H9 (cell line): ENCODE data around the gene MTFP1. TPM values are rescaled to one million over a fixed set of nuclear protein-coding genes. Genes with fewer than 3 reads are reported as not detected.

Experiments
- DNase-seq: peaks from one replicate; pipeline ENCODE4 v3.0.0-alpha.2; 2017
- H2AFZ ChIP-seq: one replicate; pipeline ENCODE4 v1.6.1; 2013; ENCODE audit warnings: mild to moderate bottlenecking, low read length, control low read depth, moderate library complexity
- H2AK5ac ChIP-seq: 2 replicates; pipeline ENCODE4 v1.6.1; 2013; ENCODE audit warnings: low read length, control low read depth, mixed read lengths; ENCODE audit not compliant: insufficient read length
- H2BK120ac ChIP-seq: one replicate; pipeline ENCODE4 v1.6.1; 2013; ENCODE audit warnings: low read depth, mild to moderate bottlenecking, low read length, control low read depth, inconsistent platforms; ENCODE audit not compliant: poor library complexity, severe bottlenecking
- H2BK12ac ChIP-seq: 2 replicates; pipeline ENCODE4 v1.6.1; 2013; ENCODE audit warnings: low read length, control low read depth, mixed read lengths, low read depth; ENCODE audit not compliant: insufficient read length
- H2BK15ac ChIP-seq: 2 replicates; pipeline ENCODE4 v1.6.1; 2013; ENCODE audit warnings: low read depth, low read length, control low read depth
- H2BK20ac ChIP-seq: one replicate; pipeline ENCODE4 v1.6.1; 2013; ENCODE audit warnings: low read depth, mild to moderate bottlenecking, low read length, control low read depth, inconsistent platforms; ENCODE audit not compliant: poor library complexity, severe bottlenecking
- H2BK5ac ChIP-seq: 2 replicates; pipeline ENCODE4 v1.6.1; 2013; ENCODE audit warnings: low read length, control low read depth, mixed read lengths; ENCODE audit not compliant: insufficient read length
- H3K14ac ChIP-seq: 2 replicates; pipeline ENCODE4 v1.6.1; 2013; ENCODE audit warnings: low read length, control low read depth; ENCODE audit not compliant: insufficient read depth
- H3K18ac ChIP-seq: 2 replicates; pipeline ENCODE4 v1.6.1; 2013; ENCODE audit warnings: low read depth, mild to moderate bottlenecking, mixed read lengths, low read length, control low read depth; ENCODE audit not compliant: insufficient read length
- H3K23ac ChIP-seq: 2 replicates; pipeline ENCODE4 v1.6.1; 2013; ENCODE audit warnings: low read length, control low read depth, mixed read lengths, low read depth; ENCODE audit not compliant: insufficient read length
- H3K23me2 ChIP-seq: 2 replicates; pipeline ENCODE4 v1.6.1; 2013; ENCODE audit warnings: low read depth, mild to moderate bottlenecking, mixed read lengths, low read length, control low read depth; ENCODE audit not compliant: insufficient read length, poor library complexity, severe bottlenecking
- H3K27ac ChIP-seq: 2 replicates; pipeline ENCODE4 v1.5.1; 2013; ENCODE audit warnings: low read length, control low read depth, mixed read lengths, low read depth; ENCODE audit not compliant: insufficient read length
- H3K27me3 ChIP-seq: 2 replicates; pipeline ENCODE4 v1.6.1; 2013; ENCODE audit warnings: low read length, control low read depth, inconsistent platforms; ENCODE audit not compliant: insufficient read depth
- H3K4ac ChIP-seq: 2 replicates; pipeline ENCODE4 v1.6.1; 2013; ENCODE audit warnings: low read depth, mild to moderate bottlenecking, control low read depth, inconsistent platforms, low read length, moderate library complexity
- H3K4me1 ChIP-seq: 2 replicates; pipeline ENCODE4 v1.6.1; 2013; ENCODE audit warnings: low read length, control low read depth, inconsistent platforms; ENCODE audit not compliant: insufficient read depth
- H3K4me2 ChIP-seq: 2 replicates; pipeline ENCODE4 v1.6.1; 2013; ENCODE audit warnings: low read length, control low read depth, mixed read lengths; ENCODE audit not compliant: insufficient read length, insufficient read depth
- H3K56ac ChIP-seq: 2 replicates; pipeline ENCODE4 v1.6.1; 2013; ENCODE audit warnings: low read depth, mild to moderate bottlenecking, mixed read lengths, low read length, control low read depth; ENCODE audit not compliant: insufficient read length
- H3K79me1 ChIP-seq: 2 replicates; pipeline ENCODE4 v1.6.1; 2013; ENCODE audit warnings: low read depth, mild to moderate bottlenecking, moderate library complexity, low read length, control low read depth, inconsistent platforms; ENCODE audit not compliant: insufficient read depth, poor library complexity, severe bottlenecking
- H3K79me2 ChIP-seq: 2 replicates; pipeline ENCODE4 v1.6.1; 2013; ENCODE audit warnings: low read length, control low read depth, inconsistent platforms; ENCODE audit not compliant: insufficient read depth
- H3K9ac ChIP-seq: 2 replicates; pipeline ENCODE4 v1.6.1; 2013; ENCODE audit warnings: low read length, control low read depth, mixed read lengths; ENCODE audit not compliant: insufficient read length; ENCODE audit errors: extremely low read depth
- H3K9me3 ChIP-seq: one replicate; pipeline ENCODE4 v1.6.1; 2013; ENCODE audit warnings: low read depth, low read length, inconsistent platforms; ENCODE audit not compliant: control insufficient read depth
- H3T11ph ChIP-seq: one replicate; pipeline ENCODE4 v1.6.1; 2013; ENCODE audit warnings: mild to moderate bottlenecking, low read length, control low read depth, inconsistent platforms
- H4K20me1 ChIP-seq: one replicate; pipeline ENCODE4 v1.6.1; 2013; ENCODE audit not compliant: control insufficient read depth, insufficient read length, insufficient read depth
- H4K5ac ChIP-seq: 2 replicates; pipeline ENCODE4 v1.6.1; 2013; ENCODE audit warnings: low read depth, mild to moderate bottlenecking, mixed read lengths, low read length, control low read depth; ENCODE audit not compliant: insufficient read length
- H4K8ac ChIP-seq: replicated peaks from 2 replicates; pipeline ENCODE4 v1.6.1; 2013; ENCODE audit warnings: low read length, control low read depth, mixed read lengths, low read depth; ENCODE audit not compliant: insufficient read length
- H4K91ac ChIP-seq: 2 replicates; pipeline ENCODE4 v1.6.1; 2013; ENCODE audit warnings: low read depth, mild to moderate bottlenecking, moderate library complexity, mixed read lengths, low read length, control low read depth; ENCODE audit not compliant: insufficient read length
- H3K27ac Mint-ChIP-seq, 3 experiments: 2 replicates in 2 of 3; 3 replicates in 1 of 3; pipeline ENCODE4 v1.8.0; 2020 to 2021; ENCODE audit warnings: mixed read lengths in 3 of 3, mild to moderate bottlenecking in 1 of 3, moderate library complexity in 1 of 3
- H3K27me3 Mint-ChIP-seq: 2 replicates; pipeline ENCODE4 v1.8.0; 2021; ENCODE audit warnings: low read depth, mild to moderate bottlenecking, moderate library complexity, mixed read lengths
- H3K36me3 Mint-ChIP-seq, 3 experiments: 2 replicates in 2 of 3; 3 replicates in 1 of 3; pipeline ENCODE4 v1.8.0; 2020 to 2021; ENCODE audit warnings: low read depth in 3 of 3, mixed read lengths in 3 of 3; ENCODE audit not compliant: insufficient read depth in 1 of 3
- H3K4me1 Mint-ChIP-seq, 2 experiments: 2 replicates each; pipeline ENCODE4 v1.8.0; 2020; ENCODE audit warnings: mixed read lengths in 2 of 2
- H3K4me3 Mint-ChIP-seq, 2 experiments: 2 replicates in 1 of 2; 3 replicates in 1 of 2; pipeline ENCODE4 v1.8.0; 2020 to 2021; ENCODE audit warnings: mild to moderate bottlenecking in 2 of 2, mixed read lengths in 2 of 2, moderate library complexity in 1 of 2
- H3K9me3 Mint-ChIP-seq, 2 experiments: 2 replicates in 1 of 2; 3 replicates in 1 of 2; pipeline ENCODE4 v1.8.0; 2020; ENCODE audit warnings: mild to moderate bottlenecking in 2 of 2, mixed read lengths in 2 of 2, moderate library complexity in 1 of 2
- whole genome bisulfite sequencing: extraction: QIAGEN DNeasy Blood & Tissue Kit; methylation state at CpG from one replicate; pipeline ENCODE4 v1.1.7; 2013; ENCODE audit warnings: missing lambda C conversion rate, low lambda C conversion rate, mixed read lengths; ENCODE audit not compliant: insufficient read length; ENCODE audit errors: extremely low coverage; 5-methylcytosine and 5-hydroxymethylcytosine counted together
- long read RNA-seq: library from polyadenylated mRNA; unstranded; transcript quantifications from one replicate; pipeline ENCODE4 v2.0.0, GENCODE V29; 2020
- total RNA-seq: library from RNA; stranded (reverse); gene quantifications from 2 replicates; pipeline ENCODE4 v1.2.1, GENCODE V29; 2021
- TF ChIP-seq, protein P1 (sequence below): fragments of 200-600 bp; sonication (generic); conservative IDR thresholded peaks from 3 replicates; pipeline ENCODE4 v1.8.0; 2021; ENCODE audit warnings: antibody characterized with exemption, mild to moderate bottlenecking

Gene MTFP1
- total RNA-seq: 46.8 and 56.8 TPM in 2 replicates
- long read RNA-seq, transcript MTFP1-201 (4 exons, 1,370 nt): major isoform, 243 of 296 reads
- long read RNA-seq, transcript MTFP1-203 (4 exons, 912 nt): minor isoform, 24 of 296 reads
- long read RNA-seq, transcript MTFP1-204 (4 exons, 759 nt): minor isoform, 9 of 296 reads
- long read RNA-seq, partial matches to known transcripts: 8 of 296 reads
- long read RNA-seq, other reads (novel, unspliced or antisense): 8 of 296 reads

- H2BK15ac ChIP-seq: no peak within 1 kb of the TSS
- no peak within 1 kb of the TSS for H3K27ac ChIP-seq
- H4K8ac ChIP-seq: no peak within 1 kb of the TSS
- Mint-ChIP-seq H3K36me3 (peaks cover 12 to 30% (median 30%) of the 10 kb centered on the region in 3 experiments), H3K9me3 (no peaks in the 10 kb centered on the region), H3K27ac (peak within 1 kb of the TSS; percentile 88 to 97 (median 94)), H3K27me3 (no peaks in the 10 kb centered on the region; the same call in 1 of the 2 replicates), H3K4me3 (peak within 1 kb of the TSS; percentile 87 to 93), H3K4me1 (peaks cover 37 to 38% of the 10 kb centered on the region in 2 experiments)
- H3K4me2 ChIP-seq: peak within 1 kb of the TSS; percentile 83
- peaks cover 7% of the 10 kb centered on the region; the same call in 1 of the 2 replicates for H3K4me1 ChIP-seq
- no peak within 1 kb of the TSS for H3K56ac ChIP-seq
- peak within 1 kb of the TSS; percentile 66 for H3K9ac ChIP-seq
- H3K9me3 ChIP-seq: no peaks in the 10 kb centered on the region
- no peak within 1 kb of the TSS for H2AK5ac ChIP-seq
- peaks cover 21% of the 10 kb centered on the region for H3K23me2 ChIP-seq
- H3K4ac ChIP-seq: no peak within 1 kb of the TSS
- H2BK12ac ChIP-seq: no peak within 1 kb of the TSS
- H4K91ac ChIP-seq: no peak within 1 kb of the TSS
- H3K18ac ChIP-seq: peak within 1 kb of the TSS; percentile 61
- no peak within 1 kb of the TSS for H3T11ph ChIP-seq
- TF ChIP-seq, protein P1, sequence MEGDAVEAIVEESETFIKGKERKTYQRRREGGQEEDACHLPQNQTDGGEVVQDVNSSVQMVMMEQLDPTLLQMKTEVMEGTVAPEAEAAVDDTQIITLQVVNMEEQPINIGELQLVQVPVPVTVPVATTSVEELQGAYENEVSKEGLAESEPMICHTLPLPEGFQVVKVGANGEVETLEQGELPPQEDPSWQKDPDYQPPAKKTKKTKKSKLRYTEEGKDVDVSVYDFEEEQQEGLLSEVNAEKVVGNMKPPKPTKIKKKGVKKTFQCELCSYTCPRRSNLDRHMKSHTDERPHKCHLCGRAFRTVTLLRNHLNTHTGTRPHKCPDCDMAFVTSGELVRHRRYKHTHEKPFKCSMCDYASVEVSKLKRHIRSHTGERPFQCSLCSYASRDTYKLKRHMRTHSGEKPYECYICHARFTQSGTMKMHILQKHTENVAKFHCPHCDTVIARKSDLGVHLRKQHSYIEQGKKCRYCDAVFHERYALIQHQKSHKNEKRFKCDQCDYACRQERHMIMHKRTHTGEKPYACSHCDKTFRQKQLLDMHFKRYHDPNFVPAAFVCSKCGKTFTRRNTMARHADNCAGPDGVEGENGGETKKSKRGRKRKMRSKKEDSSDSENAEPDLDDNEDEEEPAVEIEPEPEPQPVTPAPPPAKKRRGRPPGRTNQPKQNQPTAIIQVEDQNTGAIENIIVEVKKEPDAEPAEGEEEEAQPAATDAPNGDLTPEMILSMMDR: no peak
- no CpG with 5 or more reads among the region's 61 CpGs for WGBS
- no peaks in the 10 kb centered on the region; the same call in 1 of the 2 replicates for H3K79me2 ChIP-seq
- H2AFZ ChIP-seq: peak within 1 kb of the TSS; percentile 11
- no peak within 1 kb of the TSS for H2BK120ac ChIP-seq
- no peaks in the 10 kb centered on the region for H3K27me3 ChIP-seq
- H3K79me1 ChIP-seq: no peaks in the 10 kb centered on the region
- H2BK5ac ChIP-seq: no peak within 1 kb of the TSS
- H4K5ac ChIP-seq: no peak within 1 kb of the TSS
- no peak within 1 kb of the TSS for H3K23ac ChIP-seq
- H2BK20ac ChIP-seq: no peak within 1 kb of the TSS
- peak; percentile 87 for DNase-seq
- H4K20me1 ChIP-seq: no peaks in the 10 kb centered on the region
- peak within 1 kb of the TSS; percentile 71 for H3K14ac ChIP-seq
These were observed at the start of gene MTFP1 for GRCh38 chr22:30425616-30426387. MTFP1 (plus strand) TSS chr22:30425768; CDS start chr22:30425880, 112 bp downstream.
